NT2/D1 (cell line): ENCODE data around the gene BATF.

Experiments used
- YY1 ChIP-seq: IDR thresholded peaks from 2 replicates; pipeline ENCODE4 v1.6.1; 2011; ENCODE audit not compliant: insufficient read length, insufficient read depth
- ZNF274 ChIP-seq: IDR thresholded peaks from 2 replicates; pipeline ENCODE4 v1.6.1; 2011; ENCODE audit warnings: mild to moderate bottlenecking, low read depth, low read length

DNA sequence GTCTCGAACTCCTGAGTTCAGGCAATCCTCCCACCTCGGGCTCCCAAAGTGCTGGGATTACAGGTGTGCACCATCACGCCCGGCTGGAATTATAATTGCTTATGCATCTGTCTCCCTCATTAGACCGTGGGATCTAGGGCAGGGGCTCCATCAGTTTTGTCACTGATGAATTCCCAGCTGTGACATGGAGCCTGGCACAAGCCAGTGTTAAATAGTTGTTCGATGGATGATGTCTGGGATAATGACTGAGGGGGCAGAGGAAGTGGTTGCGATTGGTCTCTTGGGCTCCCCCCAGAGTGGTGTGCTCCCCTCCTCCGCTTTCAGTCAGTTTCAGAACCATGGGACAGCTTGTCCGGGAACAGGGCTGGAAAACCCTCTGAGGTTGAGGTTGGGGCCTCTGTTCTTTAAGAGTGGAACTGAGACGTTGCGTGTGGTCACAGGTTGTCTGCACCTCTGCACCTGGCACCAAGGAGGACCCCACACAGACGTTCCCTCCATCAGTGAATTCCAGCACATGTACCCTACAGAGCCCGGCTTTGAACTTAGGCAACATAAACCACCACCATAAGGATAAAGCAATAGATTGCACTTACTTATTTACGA lies 30.8 kb upstream of the BATF start:
- TF ChIP-seq ZNF274 (no peak), YY1 (no peak)
